DND-41 (cell line): Measurements from ENCODE around the gene ST6GALNAC4.

Source experiments
- ATAC-seq: fragments of 200-7000 bp; cut with Tn5 transposase; 3 replicates; pipeline ENCODE4 v1.9.1; 2021; ENCODE audit warnings: low read depth; ENCODE audit not compliant: insufficient read depth
- DNase-seq: peaks from one replicate; pipeline ENCODE4 v3.0.0-alpha.2; 2020
- H2AFZ ChIP-seq: 2 replicates; pipeline ENCODE4 v1.6.0; 2012; ENCODE audit warnings: low read depth, low read length
- H3K27ac ChIP-seq: 2 replicates; pipeline ENCODE4 v1.5.1; 2012; ENCODE audit warnings: low read length, inconsistent platforms
- H3K27me3 ChIP-seq: fragments of 200-600 bp; sonication (generic); 2 replicates; pipeline ENCODE4 v1.6.0; 2012; ENCODE audit warnings: low read length, mild to moderate bottlenecking, inconsistent platforms; ENCODE audit not compliant: insufficient read depth, poor library complexity
- H3K36me3 ChIP-seq: 2 replicates; pipeline ENCODE4 v1.5.1; 2012; ENCODE audit warnings: low read length, inconsistent platforms; ENCODE audit not compliant: insufficient read depth
- H3K4me1 ChIP-seq: 2 replicates; pipeline ENCODE4 v1.5.1; 2012; ENCODE audit warnings: mild to moderate bottlenecking, low read length; ENCODE audit not compliant: insufficient read depth
- H3K4me2 ChIP-seq: 2 replicates; pipeline ENCODE4 v1.6.0; 2012; ENCODE audit warnings: mild to moderate bottlenecking, moderate library complexity, low read length, inconsistent platforms; ENCODE audit not compliant: insufficient read depth
- H3K4me3 ChIP-seq, 2 experiments: fragments of 200-600 bp in 1 of 2; shearing (Covaris generic) in 1 of 2; 2 replicates each; pipeline ENCODE4 v1.5.1; 2012 to 2016; ENCODE audit warnings: inconsistent platforms in 2 of 2, low read length in 2 of 2, mild to moderate bottlenecking in 2 of 2, low read depth in 1 of 2, moderate library complexity in 1 of 2
- H3K79me2 ChIP-seq: 2 replicates; pipeline ENCODE4 v1.6.0; 2012; ENCODE audit warnings: low read length, inconsistent platforms; ENCODE audit not compliant: insufficient read depth
- H3K9ac ChIP-seq: 2 replicates; pipeline ENCODE4 v1.6.0; 2012; ENCODE audit warnings: low read depth, mild to moderate bottlenecking, inconsistent platforms, low read length, moderate library complexity
- H3K9me3 ChIP-seq: 2 replicates; pipeline ENCODE4 v1.5.1; 2012; ENCODE audit warnings: low read length, moderate library complexity, mild to moderate bottlenecking, inconsistent platforms; ENCODE audit not compliant: insufficient read depth, severe bottlenecking
- H4K20me1 ChIP-seq: 2 replicates; pipeline ENCODE4 v1.6.0; 2012; ENCODE audit warnings: low read length; ENCODE audit not compliant: insufficient read depth
- EZH2 ChIP-seq: IDR thresholded peaks from 3 replicates; pipeline ENCODE4 v1.6.1; 2012; ENCODE audit warnings: borderline replicate concordance, low read depth, mild to moderate bottlenecking, moderate library complexity, low read length, inconsistent platforms; ENCODE audit not compliant: severe bottlenecking
- TF ChIP-seq, protein P1 (sequence below): IDR thresholded peaks from 2 replicates; pipeline ENCODE4 v1.5.1; 2012; ENCODE audit warnings: borderline replicate concordance, low read length, moderate library complexity, mild to moderate bottlenecking; ENCODE audit not compliant: poor library complexity, severe bottlenecking; ENCODE audit errors: extremely low read depth

ST6GALNAC4 gene

DNA sequence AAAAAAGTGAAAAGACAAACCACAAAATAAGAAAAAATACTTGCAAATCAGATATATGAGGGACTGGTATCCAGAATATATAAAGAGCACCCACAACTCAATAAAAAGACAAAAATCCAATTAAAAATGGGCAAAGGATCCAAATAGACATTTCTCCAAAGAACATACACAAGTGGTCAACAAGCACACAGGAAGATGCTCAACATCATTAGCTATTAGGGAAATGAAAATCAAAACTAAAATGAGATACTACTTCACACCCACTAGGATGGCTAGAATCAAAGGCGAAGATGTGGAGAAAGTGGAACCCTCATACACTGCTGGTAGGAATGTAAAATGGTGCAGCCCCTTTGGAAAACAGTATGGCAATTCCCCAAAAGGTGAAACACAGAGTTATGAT is 41.9 kb upstream of the ST6GALNAC4 start:
- no peak overlapping the region for H3K27ac ChIP-seq
- H3K4me1 ChIP-seq, result no peaks in the 10 kb centered on the region
- TF ChIP-seq EZH2, result no peak
- TF ChIP-seq, protein P1, sequence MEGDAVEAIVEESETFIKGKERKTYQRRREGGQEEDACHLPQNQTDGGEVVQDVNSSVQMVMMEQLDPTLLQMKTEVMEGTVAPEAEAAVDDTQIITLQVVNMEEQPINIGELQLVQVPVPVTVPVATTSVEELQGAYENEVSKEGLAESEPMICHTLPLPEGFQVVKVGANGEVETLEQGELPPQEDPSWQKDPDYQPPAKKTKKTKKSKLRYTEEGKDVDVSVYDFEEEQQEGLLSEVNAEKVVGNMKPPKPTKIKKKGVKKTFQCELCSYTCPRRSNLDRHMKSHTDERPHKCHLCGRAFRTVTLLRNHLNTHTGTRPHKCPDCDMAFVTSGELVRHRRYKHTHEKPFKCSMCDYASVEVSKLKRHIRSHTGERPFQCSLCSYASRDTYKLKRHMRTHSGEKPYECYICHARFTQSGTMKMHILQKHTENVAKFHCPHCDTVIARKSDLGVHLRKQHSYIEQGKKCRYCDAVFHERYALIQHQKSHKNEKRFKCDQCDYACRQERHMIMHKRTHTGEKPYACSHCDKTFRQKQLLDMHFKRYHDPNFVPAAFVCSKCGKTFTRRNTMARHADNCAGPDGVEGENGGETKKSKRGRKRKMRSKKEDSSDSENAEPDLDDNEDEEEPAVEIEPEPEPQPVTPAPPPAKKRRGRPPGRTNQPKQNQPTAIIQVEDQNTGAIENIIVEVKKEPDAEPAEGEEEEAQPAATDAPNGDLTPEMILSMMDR, result no peak
- H3K9ac ChIP-seq, result no peak overlapping the region
- no peaks in the 10 kb centered on the region for H3K36me3 ChIP-seq
- no peak for ATAC-seq
- H3K27me3 ChIP-seq, result no peaks in the 10 kb centered on the region
- no peak for DNase-seq
- no peak overlapping the region for H3K4me2 ChIP-seq
- H4K20me1 ChIP-seq, result peaks cover 32% of the 10 kb centered on the region
- H3K79me2 ChIP-seq, result no peaks in the 10 kb centered on the region; the same call in 1 of the 2 replicates
- no peak overlapping the region for H3K4me3 ChIP-seq
- no peaks in the 10 kb centered on the region for H3K9me3 ChIP-seq
- no peak overlapping the region for H2AFZ ChIP-seq

DNA sequence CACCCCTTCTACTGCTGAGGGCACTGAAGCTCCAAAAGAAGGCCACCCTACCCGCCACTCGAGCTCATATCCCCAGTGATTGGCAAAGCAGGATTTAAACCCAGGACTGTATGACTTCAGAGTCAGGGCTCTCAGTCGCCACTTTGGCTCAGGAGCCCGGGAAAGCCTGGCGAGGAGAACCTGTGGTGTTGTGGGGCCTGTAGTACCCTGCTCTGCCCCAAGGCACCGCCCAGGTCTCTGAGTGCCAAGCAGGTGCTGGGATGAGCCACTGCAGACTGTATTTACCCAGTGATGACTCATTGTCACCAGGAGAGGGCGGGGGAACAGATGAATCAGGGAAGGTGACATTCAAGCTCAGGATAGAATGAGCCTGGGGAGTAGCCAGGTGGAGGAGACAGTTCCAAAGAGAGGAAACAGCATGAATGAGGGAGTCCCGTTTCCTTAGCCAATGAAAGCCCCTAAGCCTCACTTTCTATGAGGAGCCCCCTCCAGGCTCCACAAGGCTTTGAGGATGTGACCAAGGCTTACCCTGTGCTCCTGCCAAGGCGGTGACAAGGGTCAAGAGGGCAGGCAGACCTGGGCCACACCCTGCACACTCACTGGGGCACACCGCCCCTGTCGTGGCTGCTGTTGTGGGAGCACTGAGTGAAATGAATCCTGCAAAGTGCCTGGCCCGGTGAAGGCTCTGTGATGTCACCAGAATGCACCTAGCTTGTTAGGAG is 38.6 kb upstream of the ST6GALNAC4 start:
- no peak overlapping the region for H3K4me3 ChIP-seq
- DNase-seq (peak; percentile 39), ATAC-seq (peak; percentile 81)
- H3K27me3 ChIP-seq, result no peaks in the 10 kb centered on the region
- H3K4me2 ChIP-seq, result no peak overlapping the region
- peaks cover 19% of the 10 kb centered on the region; the same call in 1 of the 2 replicates for H4K20me1 ChIP-seq
- no peak overlapping the region for H3K9ac ChIP-seq
- H3K36me3 ChIP-seq, result no peaks in the 10 kb centered on the region
- no peaks in the 10 kb centered on the region for H3K79me2 ChIP-seq
- no peak overlapping the region for H3K27ac ChIP-seq
- no peaks in the 10 kb centered on the region for H3K9me3 ChIP-seq
- no peaks in the 10 kb centered on the region for H3K4me1 ChIP-seq
- no peak for TF ChIP-seq EZH2
- TF ChIP-seq, protein P1, result peak; percentile 46
- no peak overlapping the region for H2AFZ ChIP-seq

DNA sequence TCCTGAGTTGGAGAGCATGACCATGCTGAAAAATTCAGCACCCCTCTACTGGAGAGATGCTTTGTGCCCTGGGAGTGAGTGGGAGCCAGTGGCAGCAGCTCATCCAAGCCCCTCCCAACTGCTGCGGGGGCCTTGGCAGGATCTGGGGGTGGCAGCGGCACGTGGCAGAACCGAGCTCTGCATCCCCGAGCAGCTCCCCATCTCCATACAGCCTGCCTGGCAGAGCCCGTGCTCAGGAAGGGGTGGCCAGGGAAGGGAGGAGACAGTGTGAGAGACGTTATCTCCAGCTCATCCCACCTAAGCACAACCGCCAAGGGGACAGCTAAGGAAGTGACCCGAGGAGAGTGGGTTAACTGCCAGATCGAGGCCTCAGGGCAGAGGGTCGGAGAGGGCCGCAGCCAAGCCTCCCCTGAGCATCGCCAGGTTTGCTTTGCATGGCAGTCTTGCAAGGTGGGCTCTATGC is 38.0 kb upstream of the ST6GALNAC4 start:
- Histone ChIP-seq H3K9me3 (no peaks in the 10 kb centered on the region), H3K27me3 (no peaks in the 10 kb centered on the region), H4K20me1 (peaks cover 15% of the 10 kb centered on the region; the same call in 1 of the 2 replicates), H3K4me1 (no peaks in the 10 kb centered on the region), H3K4me3 (no peak overlapping the region), H3K27ac (no peak overlapping the region), H3K79me2 (no peaks in the 10 kb centered on the region), H2AFZ (no peak overlapping the region), H3K4me2 (no peak overlapping the region), H3K9ac (no peak overlapping the region), H3K36me3 (no peaks in the 10 kb centered on the region)
- no peak for DNase-seq
- TF ChIP-seq EZH2, result no peak
- TF ChIP-seq, protein P1, result no peak
- ATAC-seq, result no peak
